HepG2 (cell line): Measurements from ENCODE around the gene TIMM23. TPM values are rescaled to one million over a fixed set of nuclear protein-coding genes. Genes with fewer than 3 reads are reported as not detected.

Experiments
- MTF2 ChIP-seq: sonication (generic); formaldehyde crosslinking; IDR thresholded peaks from 2 replicates; pipeline ENCODE4 v1.5.0; 2020; ENCODE audit warnings: missing genetic modification reagents, borderline replicate concordance
- SMAD1 ChIP-seq: sonication (generic); formaldehyde crosslinking; IDR thresholded peaks from 2 replicates; pipeline ENCODE4 v1.4.0; 2020; ENCODE audit warnings: missing genetic modification reagents, low read depth, mild to moderate bottlenecking, borderline replicate concordance
- ZNF564 ChIP-seq: sonication (generic); formaldehyde crosslinking; IDR thresholded peaks from 2 replicates; pipeline ENCODE4 v1.8.1; 2023; ENCODE audit warnings: mild to moderate bottlenecking, missing genetic modification reagents
- ZNF746 ChIP-seq: sonication (generic); formaldehyde crosslinking; IDR thresholded peaks from 2 replicates; pipeline ENCODE4 v1.8.0; 2022; ENCODE audit warnings: mild to moderate bottlenecking, missing genetic modification reagents
- ZNF891 ChIP-seq: sonication (generic); formaldehyde crosslinking; IDR thresholded peaks from 2 replicates; pipeline ENCODE4 v1.5.0; 2020; ENCODE audit warnings: mild to moderate bottlenecking, missing genetic modification reagents
- polyA plus RNA-seq, 8 experiments: library from polyadenylated mRNA; depleted of rRNA in 3 of 8; stranded (reverse) in 7 of 8; unstranded in 1 of 8; fragments of >200 nt; fragmentation: Illumina TruSeq in 4 of 8; extraction: Trizol in 4 of 8; gene quantifications; 2 replicates each; pipeline versions ENCODE4 v1.2.1 to v1.2.3, GENCODE V29; 2011 to 2016; ENCODE audit warnings: low read depth in 4 of 8, missing spikeins in 1 of 8, mixed read lengths in 1 of 8; ENCODE audit not compliant: insufficient read depth in 1 of 8
- total RNA-seq, 5 experiments: library from RNA; depleted of rRNA; stranded (reverse); fragments of >200 nt; fragmentation: Illumina TruSeq; extraction: Trizol; gene quantifications; 2 replicates each; pipeline ENCODE4 v1.2.3, GENCODE V29; 2016; ENCODE audit warnings: low read depth in 1 of 5
- TF ChIP-seq, protein P1 (sequence below): sonication (generic); formaldehyde crosslinking; IDR thresholded peaks from 2 replicates; pipeline ENCODE4 v1.4.0; 2020; ENCODE audit warnings: low read depth, missing genetic modification reagents
- TF ChIP-seq, protein P2 (sequence below): IDR thresholded peaks from 2 replicates; pipeline ENCODE4 v1.6.1; 2016; ENCODE audit warnings: low read depth
- TF ChIP-seq, protein P3 (sequence below): sonication (generic); formaldehyde crosslinking; IDR thresholded peaks from 2 replicates; pipeline ENCODE4 v1.8.0; 2022; ENCODE audit warnings: mild to moderate bottlenecking, missing genetic modification reagents, borderline replicate concordance
- TF ChIP-seq, protein P4 (sequence below): sonication (generic); formaldehyde crosslinking; IDR thresholded peaks from 2 replicates; pipeline ENCODE4 v1.5.1; 2020; ENCODE audit warnings: missing genetic modification reagents, mild to moderate bottlenecking, borderline replicate concordance
- TF ChIP-seq, protein P5 (sequence below): sonication (generic); formaldehyde crosslinking; IDR thresholded peaks from 2 replicates; pipeline ENCODE4 v1.4.0; 2020; ENCODE audit warnings: mild to moderate bottlenecking, missing genetic modification reagents
- TF ChIP-seq, protein P6 (sequence below): sonication (generic); formaldehyde crosslinking; IDR thresholded peaks from 2 replicates; pipeline ENCODE4 v1.5.0; 2020; ENCODE audit warnings: missing genetic modification reagents, mild to moderate bottlenecking, borderline replicate concordance

The TIMM23 gene
- total and polyA plus RNA-seq, 2 of the 13 experiments (the other 11 are each of a cell fraction or from before 2014, with no cell fraction given): 80.2 to 98.6 TPM

DNA sequence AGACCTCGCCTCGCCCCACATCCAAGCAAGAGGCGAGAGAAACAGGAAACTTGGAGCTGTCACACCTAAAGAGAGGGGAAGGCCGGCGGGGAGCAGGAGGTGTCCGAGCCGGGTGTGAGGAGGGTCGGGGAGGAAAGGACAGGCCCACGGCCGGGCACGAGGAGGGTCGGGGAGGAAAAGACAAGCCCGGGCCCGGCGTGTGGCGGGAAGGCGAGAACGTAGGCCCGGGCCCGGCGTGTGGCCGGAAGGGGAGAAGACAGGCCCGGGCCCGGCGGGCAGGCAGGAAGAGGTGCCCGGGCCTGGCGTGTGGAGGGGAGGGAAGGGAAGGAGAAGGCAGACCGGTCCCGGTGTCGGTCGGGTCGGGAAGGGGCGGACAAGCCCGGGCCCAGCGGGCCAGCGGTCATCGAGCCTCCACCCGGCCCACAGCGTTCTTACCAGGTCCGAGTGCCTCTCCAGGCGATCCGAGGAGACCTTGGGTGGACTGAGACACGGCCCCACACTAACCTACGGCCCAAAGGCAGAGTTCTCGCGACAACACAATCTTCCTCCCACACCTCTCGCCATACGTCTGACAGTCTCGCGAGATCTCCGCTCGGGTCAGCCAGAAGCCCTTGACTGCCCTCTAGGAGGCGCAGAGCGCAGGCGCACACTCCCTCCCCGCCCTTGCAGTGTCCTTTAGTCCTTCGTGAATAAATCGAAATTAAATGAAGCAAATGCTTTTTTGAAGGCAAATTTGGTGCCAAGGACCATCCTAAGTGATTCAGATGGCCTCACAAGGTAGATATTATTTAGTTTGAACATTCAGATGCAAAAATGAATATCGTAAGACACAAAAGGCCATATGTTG lies 58.0 kb downstream of the TIMM23 start, which contains the start of gene NCOA4 (continued):
- TF ChIP-seq, protein P1, sequence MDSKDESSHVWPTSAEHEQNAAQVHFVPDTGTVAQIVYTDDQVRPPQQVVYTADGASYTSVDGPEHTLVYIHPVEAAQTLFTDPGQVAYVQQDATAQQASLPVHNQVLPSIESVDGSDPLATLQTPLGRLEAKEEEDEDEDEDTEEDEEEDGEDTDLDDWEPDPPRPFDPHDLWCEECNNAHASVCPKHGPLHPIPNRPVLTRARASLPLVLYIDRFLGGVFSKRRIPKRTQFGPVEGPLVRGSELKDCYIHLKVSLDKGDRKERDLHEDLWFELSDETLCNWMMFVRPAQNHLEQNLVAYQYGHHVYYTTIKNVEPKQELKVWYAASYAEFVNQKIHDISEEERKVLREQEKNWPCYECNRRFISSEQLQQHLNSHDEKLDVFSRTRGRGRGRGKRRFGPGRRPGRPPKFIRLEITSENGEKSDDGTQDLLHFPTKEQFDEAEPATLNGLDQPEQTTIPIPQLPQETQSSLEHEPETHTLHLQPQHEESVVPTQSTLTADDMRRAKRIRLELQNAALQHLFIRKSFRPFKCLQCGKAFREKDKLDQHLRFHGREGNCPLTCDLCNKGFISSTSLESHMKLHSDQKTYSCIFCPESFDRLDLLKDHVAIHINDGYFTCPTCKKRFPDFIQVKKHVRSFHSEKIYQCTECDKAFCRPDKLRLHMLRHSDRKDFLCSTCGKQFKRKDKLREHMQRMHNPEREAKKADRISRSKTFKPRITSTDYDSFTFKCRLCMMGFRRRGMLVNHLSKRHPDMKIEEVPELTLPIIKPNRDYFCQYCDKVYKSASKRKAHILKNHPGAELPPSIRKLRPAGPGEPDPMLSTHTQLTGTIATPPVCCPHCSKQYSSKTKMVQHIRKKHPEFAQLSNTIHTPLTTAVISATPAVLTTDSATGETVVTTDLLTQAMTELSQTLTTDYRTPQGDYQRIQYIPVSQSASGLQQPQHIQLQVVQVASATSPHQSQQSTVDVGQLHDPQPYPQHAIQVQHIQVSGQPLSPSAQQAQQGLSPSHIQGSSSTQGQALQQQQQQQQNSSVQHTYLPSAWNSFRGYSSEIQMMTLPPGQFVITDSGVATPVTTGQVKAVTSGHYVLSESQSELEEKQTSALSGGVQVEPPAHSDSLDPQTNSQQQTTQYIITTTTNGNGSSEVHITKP (CRISPR knock-in tag): no peak
- TF ChIP-seq, protein P2, sequence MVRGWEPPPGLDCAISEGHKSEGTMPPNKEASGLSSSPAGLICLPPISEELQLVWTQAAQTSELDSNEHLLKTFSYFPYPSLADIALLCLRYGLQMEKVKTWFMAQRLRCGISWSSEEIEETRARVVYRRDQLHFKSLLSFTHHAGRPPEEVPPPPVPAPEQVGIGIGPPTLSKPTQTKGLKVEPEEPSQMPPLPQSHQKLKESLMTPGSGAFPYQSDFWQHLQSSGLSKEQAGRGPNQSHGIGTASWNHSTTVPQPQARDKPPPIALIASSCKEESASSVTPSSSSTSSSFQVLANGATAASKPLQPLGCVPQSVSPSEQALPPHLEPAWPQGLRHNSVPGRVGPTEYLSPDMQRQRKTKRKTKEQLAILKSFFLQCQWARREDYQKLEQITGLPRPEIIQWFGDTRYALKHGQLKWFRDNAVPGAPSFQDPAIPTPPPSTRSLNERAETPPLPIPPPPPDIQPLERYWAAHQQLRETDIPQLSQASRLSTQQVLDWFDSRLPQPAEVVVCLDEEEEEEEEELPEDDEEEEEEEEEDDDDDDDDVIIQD (CRISPR knock-in tag): peak; percentile 62
- TF ChIP-seq ZNF564 (CRISPR knock-in tag): peak; percentile 81; the same call in 1 of the 2 replicates
- TF ChIP-seq, protein P3, sequence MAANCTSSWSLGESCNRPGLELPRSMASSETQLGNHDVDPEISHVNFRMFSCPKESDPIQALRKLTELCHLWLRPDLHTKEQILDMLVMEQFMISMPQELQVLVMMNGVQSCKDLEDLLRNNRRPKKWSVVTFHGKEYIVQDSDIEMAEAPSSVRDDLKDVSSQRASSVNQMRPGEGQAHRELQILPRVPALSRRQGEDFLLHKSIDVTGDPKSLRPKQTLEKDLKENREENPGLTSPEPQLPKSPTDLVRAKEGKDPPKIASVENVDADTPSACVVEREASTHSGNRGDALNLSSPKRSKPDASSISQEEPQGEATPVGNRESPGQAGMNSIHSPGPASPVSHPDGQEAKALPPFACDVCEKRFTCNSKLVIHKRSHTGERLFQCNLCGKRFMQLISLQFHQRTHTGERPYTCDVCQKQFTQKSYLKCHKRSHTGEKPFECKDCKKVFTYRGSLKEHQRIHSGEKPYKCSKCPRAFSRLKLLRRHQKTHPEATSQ (CRISPR knock-in tag): no peak
- no peak for TF ChIP-seq MTF2 (CRISPR knock-in tag)
- TF ChIP-seq, protein P4, sequence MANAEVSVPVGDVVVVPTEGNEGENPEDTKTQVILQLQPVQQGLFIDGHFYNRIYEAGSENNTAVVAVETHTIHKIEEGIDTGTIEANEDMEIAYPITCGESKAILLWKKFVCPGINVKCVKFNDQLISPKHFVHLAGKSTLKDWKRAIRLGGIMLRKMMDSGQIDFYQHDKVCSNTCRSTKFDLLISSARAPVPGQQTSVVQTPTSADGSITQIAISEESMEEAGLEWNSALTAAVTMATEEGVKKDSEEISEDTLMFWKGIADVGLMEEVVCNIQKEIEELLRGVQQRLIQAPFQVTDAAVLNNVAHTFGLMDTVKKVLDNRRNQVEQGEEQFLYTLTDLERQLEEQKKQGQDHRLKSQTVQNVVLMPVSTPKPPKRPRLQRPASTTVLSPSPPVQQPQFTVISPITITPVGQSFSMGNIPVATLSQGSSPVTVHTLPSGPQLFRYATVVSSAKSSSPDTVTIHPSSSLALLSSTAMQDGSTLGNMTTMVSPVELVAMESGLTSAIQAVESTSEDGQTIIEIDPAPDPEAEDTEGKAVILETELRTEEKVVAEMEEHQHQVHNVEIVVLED: peak; percentile 58; the same call in 1 of the 2 replicates
- TF ChIP-seq, protein P5, sequence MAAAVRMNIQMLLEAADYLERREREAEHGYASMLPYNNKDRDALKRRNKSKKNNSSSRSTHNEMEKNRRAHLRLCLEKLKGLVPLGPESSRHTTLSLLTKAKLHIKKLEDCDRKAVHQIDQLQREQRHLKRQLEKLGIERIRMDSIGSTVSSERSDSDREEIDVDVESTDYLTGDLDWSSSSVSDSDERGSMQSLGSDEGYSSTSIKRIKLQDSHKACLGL (CRISPR knock-in tag): peak; percentile 83; the same call in 1 of the 2 replicates
- TF ChIP-seq SMAD1 (CRISPR knock-in tag): no peak
- no peak; the same call in 1 of the 2 replicates for TF ChIP-seq ZNF746 (CRISPR knock-in tag)
- TF ChIP-seq, protein P6, sequence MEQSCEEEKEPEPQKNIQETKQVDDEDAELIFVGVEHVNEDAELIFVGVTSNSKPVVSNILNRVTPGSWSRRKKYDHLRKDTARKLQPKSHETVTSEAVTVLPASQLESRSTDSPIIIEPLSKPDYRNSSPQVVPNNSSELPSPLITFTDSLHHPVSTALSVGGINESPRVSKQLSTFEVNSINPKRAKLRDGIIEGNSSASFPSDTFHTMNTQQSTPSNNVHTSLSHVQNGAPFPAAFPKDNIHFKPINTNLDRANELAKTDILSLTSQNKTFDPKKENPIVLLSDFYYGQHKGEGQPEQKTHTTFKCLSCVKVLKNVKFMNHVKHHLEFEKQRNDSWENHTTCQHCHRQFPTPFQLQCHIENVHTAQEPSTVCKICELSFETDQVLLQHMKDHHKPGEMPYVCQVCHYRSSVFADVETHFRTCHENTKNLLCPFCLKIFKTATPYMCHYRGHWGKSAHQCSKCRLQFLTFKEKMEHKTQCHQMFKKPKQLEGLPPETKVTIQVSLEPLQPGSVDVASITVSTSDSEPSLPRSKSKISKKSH (CRISPR knock-in tag): 0 out of 2 replicates have a peak, but pooled peaks have one; percentile 19
- TF ChIP-seq ZNF891: peak; percentile 90; the same call in 1 of the 2 replicates
